Heart right ventricle (tissue), 16 donors: ENCODE measurements around the gene VTA1. TPM values are rescaled to one million over a fixed set of nuclear protein-coding genes. Genes with fewer than 3 reads are reported as not detected.

Experiments
- ATAC-seq, 8 donors: fragments of 200-7000 bp; cut with Tn5 transposase; one replicate each; pipeline ENCODE4 v1.9.1; 2020; ENCODE audit warnings: mild to moderate bottlenecking in 8 of 8, moderate library complexity in 8 of 8, moderate number of reproducible peaks in 1 of 8
- DNase-seq, 2 donors: peaks; one replicate each; pipeline ENCODE4 v3.0.0-alpha.2; 2020
- H3K27ac ChIP-seq, 10 donors: fragments of 200-600 bp; sonication (generic) in 2 of 10; one replicate each; pipeline versions ENCODE4 v1.5.0 to v1.8.0; 2020 to 2022; ENCODE audit warnings: mild to moderate bottlenecking in 3 of 10
- H3K27me3 ChIP-seq, 7 donors: fragments of 200-600 bp; one replicate each; pipeline ENCODE4 v1.8.0; 2021 to 2022; ENCODE audit warnings: mild to moderate bottlenecking in 2 of 7
- H3K36me3 ChIP-seq, 9 donors: fragments of 200-600 bp; sonication (generic) in 1 of 9; one replicate each; pipeline versions ENCODE4 v1.5.0 to v1.8.0; 2020 to 2022; ENCODE audit warnings: mild to moderate bottlenecking in 2 of 9
- H3K4me1 ChIP-seq, 9 donors: fragments of 200-600 bp; sonication (generic) in 1 of 9; one replicate each; pipeline versions ENCODE4 v1.5.0 to v1.8.0; 2020 to 2022; ENCODE audit warnings: mild to moderate bottlenecking in 4 of 9
- H3K4me3 ChIP-seq, 10 donors: fragments of 200-600 bp; sonication (generic) in 2 of 10; one replicate each; pipeline versions ENCODE4 v1.5.0 to v1.8.0; 2020 to 2022; ENCODE audit warnings: mild to moderate bottlenecking in 7 of 10, moderate library complexity in 2 of 10
- H3K9me3 ChIP-seq, 11 donors: fragments of 200-600 bp in 10 of 11; sonication (generic) in 2 of 11; one replicate each; pipeline versions ENCODE4 v1.5.0 to v1.8.0; 2013 to 2022; ENCODE audit warnings: mild to moderate bottlenecking in 2 of 11, control low read depth in 1 of 11, moderate library complexity in 1 of 11
- WGBS, 2 donors: extraction: QIAGEN DNeasy Blood & Tissue Kit; methylation state at CpG; one replicate each; pipeline ENCODE4 v1.1.7; 2013; ENCODE audit warnings: inconsistent platforms in 1 of 2; 5-methylcytosine and 5-hydroxymethylcytosine counted together
- intact Hi-C, 10 donors: fragments of 100-400 bp; cut with DNase I; formaldehyde crosslinking; loops; one replicate each; pipeline versions ENCODE4 v1.11.1 to v1.14.2; 2022
- polyA plus RNA-seq, 2 donors: library from polyadenylated mRNA; stranded (reverse); fragments of 200-250 nt; gene quantifications; one replicate each; pipeline ENCODE4 v1.2.3, GENCODE V29; 2013
- total RNA-seq, 10 donors: library from RNA; stranded (reverse); fragmentation: NEBNext Ultra II Directional in 3 of 10; extraction: Animal tissue kit (Norgen Biotek cat#: 25700) in 3 of 10; gene quantifications; one replicate each; pipeline versions ENCODE4 v1.2.1 to v1.2.4, GENCODE V29; 2021 to 2023
- TF ChIP-seq, protein P1 (sequence below), 9 donors: fragments of 200-600 bp; sonication (generic) in 2 of 9; IDR thresholded peaks; one replicate each; pipeline versions ENCODE4 v1.5.0 to v1.8.0; 2021 to 2022; ENCODE audit warnings: antibody characterized with exemption in 9 of 9, mild to moderate bottlenecking in 5 of 9, moderate library complexity in 1 of 9
- donor health status: Arrhythmogenic right ventricular cardiomyopathy.
- donor health status: ischemic (EF 13 %, LVEDD 7.1; RV severe dilation, severe dysfunction).
- donor health status: healthy with polysubstance abuse.
- donor health status: DM: no; HTN: yes; CAD: no.
- donor health status: DM: no; HTN: no; CAD: no.
- donor health status: ischemic (EF 25% LVEDD 6.9; RV normal size, moderate dysfunction).
- donor health status: ischemic (EF 25% LVEDD 5.7; RV mildly dilated, moderate dysfunction).
- donor health status: healthy.
- donor health status: DM: yes; HTN: yes; CAD: no.
- donor health status: Ischemic cardiomyopathy.
- donor health status: ischemic (EF 35%, LVEDD 5.7; RV mildly dilated, moderate dysfunction).
- donor health status: nonischemic (EF 11% LVEDD 7.7; RV severe dilation, severe dysfunction).
- donor health status: DM: yes; HTN: yes; CAD: no.
- donor health status: PGD.
- donor health status: ischemic (EF 29% LVEDD 5.4; RV normal size, mild dysfunction).
- donor health status: nonischemic (EF 23%, LVEDD 6.1; RV moderate dilation, normal function).

Gene VTA1
- total and polyA plus RNA-seq, 12 donors: 10.5 to 42.6 (median 37.3) TPM

DNA sequence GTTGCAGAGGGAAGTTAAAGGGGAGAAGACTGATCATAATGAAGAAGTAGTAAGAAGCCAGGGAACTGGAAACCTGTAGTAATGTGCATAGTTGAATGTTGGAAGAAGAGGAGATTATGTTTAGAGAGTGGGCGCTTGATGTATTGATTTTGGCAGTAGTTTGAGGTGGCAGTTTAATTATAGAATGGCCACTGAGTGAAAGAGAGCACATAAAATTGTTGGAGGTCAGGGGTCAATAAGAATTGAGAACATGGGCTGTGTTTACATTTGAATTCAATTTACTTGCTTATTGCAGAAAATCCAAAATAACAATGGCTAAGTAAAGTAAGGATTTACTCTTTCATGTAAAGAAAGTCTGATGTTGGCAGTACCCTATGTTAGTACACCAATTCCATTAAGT, 15.7 kb downstream of the VTA1 start:
- Histone ChIP-seq H3K27me3 (no peaks in the 10 kb centered on the region), H3K4me3 (no peak overlapping the region), H3K4me1 (peaks cover 0 to 36% (median 4%) of the 10 kb centered on the region in 9 donors), H3K36me3 (peaks cover 0 to 19% (median 9%) of the 10 kb centered on the region in 9 donors), H3K27ac (no peak overlapping the region), H3K9me3 (no peaks in the 10 kb centered on the region)
- intact Hi-C loops: loop anchor here in 1 of 10 donors (5.0 kb wide), 1 partner anchor 225 kb away; no protein-coding TSS in a partner anchor
- TF ChIP-seq, protein P1, sequence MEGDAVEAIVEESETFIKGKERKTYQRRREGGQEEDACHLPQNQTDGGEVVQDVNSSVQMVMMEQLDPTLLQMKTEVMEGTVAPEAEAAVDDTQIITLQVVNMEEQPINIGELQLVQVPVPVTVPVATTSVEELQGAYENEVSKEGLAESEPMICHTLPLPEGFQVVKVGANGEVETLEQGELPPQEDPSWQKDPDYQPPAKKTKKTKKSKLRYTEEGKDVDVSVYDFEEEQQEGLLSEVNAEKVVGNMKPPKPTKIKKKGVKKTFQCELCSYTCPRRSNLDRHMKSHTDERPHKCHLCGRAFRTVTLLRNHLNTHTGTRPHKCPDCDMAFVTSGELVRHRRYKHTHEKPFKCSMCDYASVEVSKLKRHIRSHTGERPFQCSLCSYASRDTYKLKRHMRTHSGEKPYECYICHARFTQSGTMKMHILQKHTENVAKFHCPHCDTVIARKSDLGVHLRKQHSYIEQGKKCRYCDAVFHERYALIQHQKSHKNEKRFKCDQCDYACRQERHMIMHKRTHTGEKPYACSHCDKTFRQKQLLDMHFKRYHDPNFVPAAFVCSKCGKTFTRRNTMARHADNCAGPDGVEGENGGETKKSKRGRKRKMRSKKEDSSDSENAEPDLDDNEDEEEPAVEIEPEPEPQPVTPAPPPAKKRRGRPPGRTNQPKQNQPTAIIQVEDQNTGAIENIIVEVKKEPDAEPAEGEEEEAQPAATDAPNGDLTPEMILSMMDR (IDR thresholded peaks at IDR 0.05): no peak
- DNase-seq (no peak), ATAC-seq (no peak)
- WGBS, 2 donors: 81 to 93% methylated on average over 1 of the region's 1 CpG

DNA sequence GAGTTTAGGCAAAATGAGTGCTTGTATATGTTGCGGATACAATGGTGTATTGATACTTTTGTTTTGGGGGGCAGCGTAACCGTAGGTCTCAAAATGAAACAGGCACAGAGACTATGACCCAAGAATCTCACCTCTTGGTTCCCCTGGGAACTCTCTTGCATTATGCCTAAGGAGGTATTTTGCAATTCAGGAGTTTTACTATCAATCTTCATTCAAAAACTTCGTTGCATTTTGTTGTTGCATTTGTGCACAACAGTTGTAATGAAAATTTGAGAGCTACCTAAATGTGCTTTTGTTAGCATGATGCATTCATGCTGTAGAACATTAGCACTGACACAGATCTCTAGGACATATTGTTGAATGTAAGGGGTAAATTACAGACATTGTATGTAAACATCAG, 18.2 kb downstream of the VTA1 start:
- 87 to 91% methylated on average over 4 of the region's 4 CpGs for WGBS, 2 donors

DNA sequence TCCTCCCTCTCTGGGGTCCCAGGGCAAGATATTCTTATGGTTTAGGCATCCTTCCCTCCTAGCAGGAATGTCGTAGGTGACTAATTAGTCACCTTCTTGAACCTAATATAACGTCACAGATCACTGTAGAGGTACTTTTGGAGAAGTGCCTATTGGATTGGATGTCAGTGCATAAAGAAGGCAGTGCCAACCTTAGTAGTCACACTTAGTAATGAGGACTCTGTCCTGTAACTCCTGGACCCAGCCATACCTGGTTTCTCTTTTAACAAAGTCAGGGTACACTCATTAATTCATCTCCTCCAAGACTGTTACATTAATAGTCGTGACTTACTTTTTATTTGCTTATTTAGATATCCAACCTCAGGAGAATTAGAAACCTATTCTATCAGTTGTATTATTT, 20.0 kb downstream of the VTA1 start:
- Histone ChIP-seq H3K4me1 (peaks cover 0 to 26% (median 4%) of the 10 kb centered on the region in 9 donors), H3K27me3 (no peaks in the 10 kb centered on the region), H3K36me3 (peaks cover 0 to 62% (median 13%) of the 10 kb centered on the region in 9 donors), H3K9me3 (no peaks in the 10 kb centered on the region), H3K4me3 (no peak overlapping the region), H3K27ac (no peak overlapping the region)
- TF ChIP-seq, protein P1 (IDR thresholded peaks at IDR 0.05): no peak
- DNase-seq (no peak), ATAC-seq (no peak)
- intact Hi-C loops: no loop called here
- 71 to 74% methylated on average over 3 of the region's 3 CpGs for WGBS, 2 donors

More for the DNA sequence above, 18.2 kb downstream of the VTA1 start:
- TF ChIP-seq, protein P1 (IDR thresholded peaks at IDR 0.05): no peak
- DNase-seq: no peak
- H3K4me1 ChIP-seq: peaks cover 0 to 33% (median 4%) of the 10 kb centered on the region in 9 donors
- no peak overlapping the region for H3K27ac ChIP-seq
- intact Hi-C loops: no loop called here
- no peak for ATAC-seq
- H3K9me3 ChIP-seq: no peaks in the 10 kb centered on the region
- H3K36me3 ChIP-seq: peaks cover 0 to 44% (median 13%) of the 10 kb centered on the region in 9 donors
- H3K27me3 ChIP-seq: no peaks in the 10 kb centered on the region
- H3K4me3 ChIP-seq: no peak overlapping the region

DNA sequence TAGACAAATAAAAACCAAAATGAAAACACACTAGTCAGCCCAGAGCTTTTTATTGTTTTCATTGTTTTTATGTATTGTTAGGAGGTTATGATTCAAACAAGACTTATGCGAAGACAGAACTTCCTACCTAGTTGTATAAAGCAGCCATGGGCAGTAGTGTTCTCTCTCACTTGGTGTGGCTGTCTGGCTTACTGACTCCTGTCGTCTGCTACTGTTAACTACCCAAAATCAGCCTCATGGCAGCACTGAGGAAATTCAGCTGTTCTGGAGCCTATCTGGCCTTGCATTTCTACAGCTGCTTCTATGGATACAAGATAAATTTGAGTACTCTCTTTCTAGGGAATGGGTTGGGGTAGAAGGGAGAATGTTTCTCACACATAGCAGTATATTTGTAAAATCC, 20.4 kb downstream of the VTA1 start:
- Histone ChIP-seq H3K4me1 (peaks cover 0 to 21% (median 4%) of the 10 kb centered on the region in 9 donors), H3K27ac (no peak overlapping the region), H3K27me3 (no peaks in the 10 kb centered on the region), H3K4me3 (no peak overlapping the region), H3K36me3 (peaks cover 0 to 66% (median 13%) of the 10 kb centered on the region in 9 donors), H3K9me3 (no peaks in the 10 kb centered on the region)
- intact Hi-C loops: no loop called here
- TF ChIP-seq, protein P1 (IDR thresholded peaks at IDR 0.05): no peak
- DNase-seq: no peak
- WGBS, 2 donors: 52 to 65% methylated on average over 2 of the region's 2 CpGs
- ATAC-seq: no peak
